H1 (cell line): ENCODE measurements around the gene ANKRD40CL. TPM values are rescaled to one million over a fixed set of nuclear protein-coding genes. Genes with fewer than 3 reads are reported as not detected.

Source experiments
- TAF7 ChIP-seq: optimal IDR thresholded peaks from 2 replicates; pipeline ENCODE3; 2011; ENCODE audit warnings: low read depth, mild to moderate bottlenecking, inconsistent platforms, low read length, moderate library complexity, borderline replicate concordance
- polyA plus RNA-seq, 7 experiments: library from polyadenylated mRNA; depleted of rRNA in 3 of 7; stranded (reverse) in 5 of 7; unstranded in 2 of 7; fragments of >200 nt in 5 of 7; fragments of 200-250 nt in 2 of 7; gene quantifications; 1 replicate in 5 of 7; 2 replicates in 1 of 7; 4 replicates in 1 of 7; pipeline versions ENCODE4 v1.2.1 to v1.2.3, GENCODE V29; 2011 to 2013; ENCODE audit warnings: missing spikeins in 2 of 7, mixed read lengths in 2 of 7
- total RNA-seq: library from RNA; stranded (reverse); fragmentation: NEBNext Ultra II Directional; extraction: Animal tissue kit (Norgen Biotek cat#: 25700); gene quantifications from 2 replicates; pipeline ENCODE4 v1.2.1, GENCODE V29; 2021

The ANKRD40CL gene
- total and polyA plus RNA-seq, 2 of the 8 experiments (the other 6 are each of a cell fraction or from before 2014, with no cell fraction given): not detected

DNA sequence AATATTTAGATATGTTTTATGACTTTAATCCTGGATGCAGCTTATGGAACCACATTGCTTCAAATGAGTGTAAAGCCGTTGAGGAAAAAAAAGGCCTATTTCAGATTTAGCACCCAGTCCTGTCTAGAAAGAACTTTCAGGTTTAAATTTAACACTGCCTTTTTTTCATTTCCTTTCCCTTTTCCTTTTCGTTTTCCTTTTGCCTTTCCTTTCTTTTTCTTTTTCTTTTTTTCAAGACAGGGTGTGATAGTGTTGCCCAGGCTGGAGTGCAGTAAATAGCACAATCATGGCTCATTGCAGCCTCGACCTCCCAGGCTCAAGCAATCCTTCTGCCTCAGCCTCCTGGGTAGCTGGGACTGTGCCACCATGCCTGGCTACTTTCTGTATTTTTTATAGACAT lies 32.0 kb downstream of the ANKRD40CL start (continued):
- TF ChIP-seq TAF7: no peak
